GM04504 (cell line): ENCODE results near the gene PPARG.
"Not testable (repeated sequence)": the region's sequence is repeated elsewhere in the genome, so short reads cannot be mapped to it uniquely, and the experiment has no call there.

Source experiments
- DNase-seq: peaks from one replicate; pipeline ENCODE4 v3.0.0-alpha.2; 2012; ENCODE audit warnings: low read depth

PPARG gene

GRCh38 chr3:12288182-12289129 lies at the start of gene PPARG:
PPARG (plus strand) TSS chr3:12289070; CDS start chr3:12379712, 90,642 bp downstream.
- DNase-seq: no peak

- DNase-seq: no peak
Measured at GRCh38 chr3:12239301-12239700, 49.6 kb upstream of the PPARG start.

DNA sequence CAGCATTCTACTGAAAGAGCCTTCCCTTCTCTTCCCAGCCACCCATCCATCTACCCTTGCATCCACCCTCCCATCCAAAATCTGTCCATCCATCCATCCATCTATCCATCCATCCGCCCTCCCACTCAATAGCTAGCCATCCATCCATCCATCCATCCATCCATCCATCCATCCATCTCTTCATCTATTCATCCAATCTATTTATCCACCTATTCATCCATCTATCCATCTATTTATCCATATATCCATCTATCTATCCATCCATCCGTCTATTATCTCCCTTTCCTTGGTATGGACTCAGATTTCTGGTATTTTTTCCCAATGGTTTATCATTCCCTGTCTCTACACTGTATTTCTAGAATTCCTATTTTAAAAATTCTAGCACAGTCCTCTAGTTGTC lies 46.1 kb upstream of the PPARG start:
- no peak for DNase-seq

GRCh38 chr3:12246497-12247163 lies 42.2 kb upstream of the PPARG start:
- DNase-seq: no peak

DNA sequence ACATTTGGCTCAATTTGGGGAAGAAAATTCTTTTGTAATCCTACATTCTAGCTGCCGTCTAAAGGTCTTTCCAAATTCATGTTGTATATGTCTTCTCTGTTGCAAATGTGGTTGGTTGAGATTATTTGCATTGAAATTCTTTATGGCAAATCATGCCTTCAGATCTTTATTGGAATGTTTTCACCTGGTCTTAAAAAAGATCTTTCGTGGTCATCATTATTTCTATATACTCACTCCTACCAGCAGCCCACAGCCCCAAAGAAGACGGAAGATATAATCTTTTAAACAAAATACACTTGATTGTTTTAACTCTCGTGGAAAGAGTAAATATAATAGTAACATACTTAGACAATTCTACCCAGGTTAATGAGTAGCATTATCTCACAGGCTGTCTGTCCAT lies 41.5 kb upstream of the PPARG start:
- no peak for DNase-seq

- no peak for DNase-seq
Measured at GRCh38 chr3:12249519-12249918, 39.4 kb upstream of the PPARG start.

- no peak for DNase-seq
Measured at GRCh38 chr3:12252889-12253288, 36.0 kb upstream of the PPARG start.

DNA sequence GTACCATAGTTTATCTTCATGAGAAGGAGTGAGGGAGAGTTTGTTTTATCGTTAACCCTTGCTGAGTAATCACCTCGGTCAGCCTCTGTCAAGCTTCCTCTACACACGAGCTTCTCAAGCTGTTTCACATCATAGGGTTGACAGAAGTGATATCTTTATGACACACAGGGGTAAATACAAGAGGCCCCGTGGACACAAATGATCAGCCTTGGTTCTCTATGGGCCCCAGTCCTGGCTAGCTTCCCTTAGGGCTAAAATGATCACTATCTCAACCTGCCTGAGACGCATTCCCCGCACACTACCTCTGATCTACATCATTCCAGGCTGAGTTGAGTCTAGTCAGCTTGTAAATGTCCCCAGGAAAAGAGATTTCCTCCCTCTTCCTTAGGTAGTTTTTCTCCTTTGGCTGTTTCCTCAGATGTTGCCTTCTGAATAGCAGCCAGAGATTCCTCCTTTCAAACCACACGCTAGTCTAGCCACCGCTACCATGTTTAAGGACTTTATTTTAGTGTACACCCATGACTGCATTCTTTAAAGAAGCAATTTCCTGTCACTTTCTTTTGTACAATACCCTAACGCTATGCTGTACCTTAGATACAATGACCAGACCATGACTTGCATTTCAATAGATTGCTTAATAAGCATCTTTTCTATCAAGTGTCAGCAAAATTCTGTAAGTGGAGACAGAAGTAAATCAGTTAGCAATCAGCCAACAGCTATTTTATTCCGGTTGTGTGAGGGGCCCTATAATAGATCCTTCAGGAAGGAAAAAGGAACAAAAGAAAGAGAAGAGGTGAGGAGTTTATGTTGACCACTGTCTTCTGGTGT lies 35.1 kb upstream of the PPARG start:
- no peak for DNase-seq

- no peak for DNase-seq
Measured at GRCh38 chr3:12255393-12255792, 33.5 kb upstream of the PPARG start.

DNA sequence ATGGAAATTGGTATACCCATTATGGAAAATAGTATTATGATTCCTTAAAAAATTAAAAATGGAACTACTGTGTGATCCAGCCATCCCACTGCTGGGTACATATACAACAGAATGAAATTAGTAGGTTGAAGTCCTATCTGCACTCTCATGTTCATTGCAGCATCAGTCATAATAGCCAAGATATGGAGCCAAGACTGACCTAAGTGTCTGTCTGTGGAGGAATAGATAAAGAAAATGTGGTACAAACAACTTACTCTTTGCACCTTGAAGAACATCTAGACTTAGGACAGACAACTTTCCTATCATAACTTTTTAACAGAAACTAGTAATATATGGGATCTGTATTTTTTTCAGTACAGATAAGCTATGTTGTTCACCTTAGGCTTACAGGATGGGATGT lies 30.0 kb upstream of the PPARG start:
- no peak for DNase-seq

DNA sequence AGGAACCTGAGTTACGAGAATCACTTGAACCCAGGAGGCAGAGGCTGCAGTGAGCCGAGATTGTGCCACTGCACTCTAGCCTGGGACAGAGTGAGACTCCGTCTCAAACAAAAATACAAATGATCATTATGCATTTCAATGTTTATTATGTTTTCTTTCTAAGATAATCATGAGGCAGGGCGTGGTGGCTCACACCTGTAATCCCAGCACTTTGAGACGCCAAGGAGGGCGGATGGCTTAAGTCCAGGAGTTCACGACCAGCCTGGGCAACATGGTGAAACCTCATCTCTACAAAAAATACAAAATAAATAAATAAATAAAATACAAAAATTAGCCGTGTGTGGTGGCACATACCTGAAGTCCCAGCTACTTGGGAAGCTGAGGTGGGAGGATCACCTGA lies 26.7 kb upstream of the PPARG start:
- DNase-seq: not testable (repeated sequence)

- no peak for DNase-seq
Measured at GRCh38 chr3:12265508-12265907, 23.4 kb upstream of the PPARG start.

DNA sequence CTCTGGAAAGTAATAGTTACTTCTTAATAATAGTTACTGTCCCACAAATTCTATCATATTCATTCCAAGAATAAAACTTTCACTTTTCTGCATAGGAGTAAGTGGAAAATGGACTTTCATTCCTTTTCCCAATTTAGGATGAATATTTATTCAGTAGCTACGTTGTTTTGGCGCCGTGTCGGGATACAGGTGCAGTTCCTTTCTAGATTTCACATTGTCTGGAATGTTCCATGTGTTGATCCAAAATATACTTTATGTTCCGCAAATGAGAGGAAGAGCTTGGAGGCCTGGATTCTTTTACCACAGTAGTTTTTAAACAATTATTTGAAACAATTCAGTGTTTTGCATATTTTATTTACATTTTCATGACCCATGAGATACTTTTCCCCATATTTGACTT lies 22.8 kb upstream of the PPARG start:
- no peak for DNase-seq

DNA sequence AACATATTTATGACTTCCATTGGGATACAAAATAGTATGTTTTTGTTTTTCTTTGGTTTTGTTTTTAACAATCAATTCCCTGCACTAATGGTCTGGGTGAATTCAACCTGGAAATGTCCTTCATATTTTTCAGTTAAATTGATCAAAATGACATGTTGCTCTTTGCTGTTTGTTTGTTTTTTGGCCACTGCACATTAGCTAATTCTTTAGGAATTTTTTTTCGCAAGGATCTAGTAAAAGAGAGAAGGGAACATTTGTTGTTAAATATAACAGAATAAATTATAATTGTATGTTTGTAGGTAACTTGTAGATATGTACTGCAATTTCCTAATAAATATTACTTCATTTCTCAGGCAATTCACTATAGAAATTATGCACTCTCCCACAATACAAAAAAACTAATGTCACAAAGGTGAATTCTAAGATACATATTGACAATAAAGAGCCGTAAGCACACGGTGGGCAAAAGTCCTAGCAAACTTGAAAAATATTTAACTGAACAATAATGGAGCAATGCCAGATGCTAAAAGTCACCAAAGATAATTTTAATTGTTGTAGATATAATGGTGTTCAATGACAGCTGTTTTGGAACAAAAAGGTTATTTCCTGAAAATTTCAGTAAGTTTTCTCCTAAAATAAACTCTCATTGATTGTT lies 21.4 kb upstream of the PPARG start:
- DNase-seq: no peak

- DNase-seq: no peak
Measured at GRCh38 chr3:12268049-12268735, 20.7 kb upstream of the PPARG start.

DNA sequence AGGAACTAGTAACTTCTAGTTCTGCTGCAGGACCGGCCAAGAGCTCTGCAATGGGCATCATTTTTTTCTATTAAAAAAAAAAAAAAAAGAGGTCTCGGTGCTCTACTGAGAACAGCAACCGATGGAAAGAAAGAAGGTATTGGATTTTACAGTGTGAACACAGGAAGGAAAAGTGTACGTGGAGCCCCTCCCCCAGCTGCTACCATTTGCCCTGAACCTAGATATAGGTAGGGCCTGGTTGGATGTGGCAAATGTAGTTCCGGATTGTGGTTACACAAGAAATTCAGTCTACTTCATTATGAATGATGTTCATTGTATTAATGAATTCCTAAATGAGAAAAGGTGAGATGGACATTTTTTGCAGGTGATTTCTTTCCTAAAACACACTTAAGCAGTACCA lies 17.9 kb upstream of the PPARG start:
- DNase-seq: no peak

DNA sequence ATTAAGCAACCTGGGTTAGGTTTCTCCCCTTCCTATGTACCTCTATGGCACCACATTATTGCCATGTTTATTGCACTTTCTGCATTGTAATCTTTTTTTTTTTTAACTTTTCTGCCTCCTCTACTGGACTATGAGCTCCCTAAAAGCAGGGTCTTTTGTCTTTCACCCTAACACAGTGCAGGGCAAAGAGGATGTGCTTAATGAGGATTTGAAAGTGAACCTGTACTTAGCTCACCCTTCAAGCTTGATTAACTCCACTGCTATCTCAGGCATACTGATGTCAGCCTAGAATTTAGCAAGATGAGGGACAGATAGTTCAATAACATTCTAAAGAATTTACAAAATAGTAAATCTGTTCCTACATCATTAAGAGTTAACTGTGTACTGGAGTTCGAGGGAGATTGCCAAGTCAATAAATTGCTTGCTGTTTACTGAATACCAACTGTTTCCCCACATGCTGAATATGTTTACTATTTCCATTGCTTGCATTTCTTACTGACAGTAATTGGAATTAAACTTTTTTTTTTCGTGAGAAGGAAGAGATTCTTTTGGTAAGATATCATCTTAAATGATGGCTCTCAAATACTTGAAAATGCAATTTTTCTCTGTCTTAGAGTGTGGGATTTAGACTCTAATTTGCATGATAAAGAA lies 15.7 kb upstream of the PPARG start:
- DNase-seq: peak; percentile 58

DNA sequence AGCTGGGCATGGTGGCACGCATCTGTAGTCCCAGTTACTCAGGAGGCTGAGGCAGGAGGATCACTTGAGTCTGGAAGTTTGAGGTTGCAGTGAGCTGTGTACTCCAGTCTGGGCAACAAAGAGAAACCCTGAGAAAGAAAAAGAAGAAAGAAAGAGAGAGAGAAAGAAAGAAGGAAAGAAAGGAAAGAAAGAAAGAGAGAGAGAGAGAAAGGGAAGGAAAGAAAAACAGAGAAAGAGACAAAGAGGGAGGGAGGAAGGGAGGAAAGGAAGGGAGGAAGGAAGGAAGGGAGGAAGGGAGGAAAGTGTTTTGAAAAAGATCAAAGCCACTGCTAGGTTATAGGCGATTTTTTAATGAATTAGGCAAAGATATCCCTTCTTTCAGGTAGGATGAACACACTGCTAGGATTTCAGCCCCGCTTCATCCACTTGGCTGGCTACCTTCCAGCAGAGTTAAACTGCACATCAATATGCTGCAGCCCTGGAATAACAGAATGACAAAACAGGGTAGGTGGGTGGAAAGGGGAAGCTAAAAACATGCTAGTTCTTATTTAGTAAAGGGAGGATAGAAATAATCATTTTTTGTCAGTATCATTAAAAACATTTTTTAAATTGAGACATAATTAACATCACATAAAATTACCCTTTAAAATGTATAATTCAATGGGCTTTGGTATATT lies 12.8 kb upstream of the PPARG start:
- DNase-seq: no peak

- not testable (repeated sequence) for DNase-seq
Measured at GRCh38 chr3:12276827-12277226, 12.0 kb upstream of the PPARG start.

DNA sequence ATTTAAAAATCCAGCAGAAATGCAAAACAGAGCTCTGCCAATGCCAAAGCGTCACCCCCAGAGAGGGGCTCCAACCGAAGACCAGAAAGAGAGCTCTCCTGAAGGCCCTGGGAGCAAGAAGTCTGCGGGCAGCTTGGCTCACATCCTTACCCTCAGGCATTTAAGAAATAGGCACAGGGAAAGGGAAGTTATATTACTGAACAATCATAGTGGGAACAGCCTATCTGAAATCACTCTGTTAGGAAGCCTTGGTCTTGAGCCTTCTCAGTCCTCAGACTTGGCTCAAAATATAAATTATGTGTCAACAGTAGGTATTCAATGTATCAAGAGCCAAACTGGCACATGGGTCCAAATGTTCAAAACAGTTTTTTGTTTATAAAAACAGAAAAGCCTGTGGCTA lies 10.3 kb upstream of the PPARG start:
- no peak for DNase-seq
